HG03558 (cell line): ENCODE data around the gene PLET1.

Source experiments
- ATAC-seq: cut with Tn5 transposase; IDR thresholded peaks from one replicate; pipeline ENCODE4 v1.9.1; 2021; ENCODE audit warnings: moderate number of reproducible peaks; ENCODE audit not compliant: unreplicated experiment; ENCODE audit errors: extremely low read depth

PLET1 gene

DNA sequence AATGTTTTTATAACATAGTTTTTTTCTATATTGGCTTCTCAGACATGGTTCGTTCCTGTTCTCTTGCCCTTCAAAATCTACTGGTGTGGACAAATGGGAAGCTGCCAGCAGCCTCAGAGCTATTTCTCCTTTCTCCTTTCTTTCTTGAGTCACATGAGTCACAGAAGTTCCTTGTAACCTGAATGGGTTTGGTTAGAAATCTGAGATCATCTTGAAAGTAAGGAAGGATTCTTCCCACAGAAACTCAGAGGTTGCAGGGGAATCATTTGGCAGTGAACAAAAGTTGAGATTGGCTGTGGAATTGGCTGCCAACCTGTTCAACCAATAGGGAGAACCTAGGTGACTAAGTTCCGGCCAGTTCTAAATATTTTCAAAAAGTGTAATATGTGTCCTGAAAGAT is 12.5 kb downstream of the PLET1 start:
- no peak for ATAC-seq

DNA sequence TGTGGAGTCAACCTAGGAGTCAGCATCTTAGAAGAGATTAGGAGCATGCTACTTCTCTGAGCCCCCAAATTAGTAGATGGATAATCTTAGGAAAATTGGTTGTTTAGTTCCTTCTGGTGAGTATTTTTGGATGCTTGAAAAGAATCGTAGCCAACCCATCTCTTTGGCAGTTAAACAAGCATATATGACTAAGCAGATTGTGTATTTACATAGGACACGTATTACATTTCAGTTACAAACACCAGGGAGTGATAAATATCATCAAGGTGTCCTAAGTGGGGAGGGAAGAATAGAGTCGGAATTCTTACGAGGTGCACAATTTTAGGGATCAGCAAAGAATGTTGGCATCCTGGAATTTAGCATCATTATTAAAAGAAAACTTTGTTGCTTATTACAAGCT is 13.5 kb downstream of the PLET1 start:
- no peak for ATAC-seq

DNA sequence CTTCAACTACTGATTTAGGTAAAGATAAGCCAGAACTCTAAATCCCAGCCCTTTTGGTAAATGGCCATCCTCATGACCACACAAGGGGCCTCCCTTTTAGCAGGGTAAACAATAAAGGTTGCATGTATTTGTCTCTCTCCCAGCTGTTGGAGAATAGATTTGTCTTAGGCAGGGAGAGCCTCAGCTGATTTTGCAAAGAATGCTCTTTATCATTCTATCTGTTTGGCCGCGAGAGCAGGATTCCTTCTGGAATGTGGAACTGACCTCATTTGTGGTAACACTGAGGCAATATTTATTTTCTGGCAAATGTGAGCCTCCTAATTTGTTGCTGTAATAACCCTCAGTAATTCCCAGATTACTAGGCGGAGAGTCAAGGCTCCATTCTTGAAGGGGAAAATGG is 19.2 kb downstream of the PLET1 start:
- ATAC-seq, result no peak

DNA sequence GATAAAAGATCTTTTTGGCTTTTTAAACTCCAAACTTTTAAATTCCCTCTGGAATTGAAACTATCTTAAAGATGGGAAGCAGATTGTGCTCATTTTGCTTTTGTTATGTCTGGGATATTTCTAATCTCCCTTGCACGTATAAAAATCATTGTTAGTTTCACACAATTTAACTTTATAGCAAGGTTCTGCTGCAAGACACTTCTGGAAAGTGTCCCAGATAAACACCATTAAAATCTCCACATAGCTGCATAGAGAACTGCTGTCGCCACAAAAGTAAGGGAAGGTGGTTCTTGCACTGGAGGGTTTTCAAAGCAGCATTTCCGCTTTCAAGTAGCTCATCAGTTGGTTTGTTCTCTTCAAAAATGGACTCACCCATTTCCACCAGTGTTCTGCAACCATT is 22.6 kb downstream of the PLET1 start:
- ATAC-seq, result no peak

DNA sequence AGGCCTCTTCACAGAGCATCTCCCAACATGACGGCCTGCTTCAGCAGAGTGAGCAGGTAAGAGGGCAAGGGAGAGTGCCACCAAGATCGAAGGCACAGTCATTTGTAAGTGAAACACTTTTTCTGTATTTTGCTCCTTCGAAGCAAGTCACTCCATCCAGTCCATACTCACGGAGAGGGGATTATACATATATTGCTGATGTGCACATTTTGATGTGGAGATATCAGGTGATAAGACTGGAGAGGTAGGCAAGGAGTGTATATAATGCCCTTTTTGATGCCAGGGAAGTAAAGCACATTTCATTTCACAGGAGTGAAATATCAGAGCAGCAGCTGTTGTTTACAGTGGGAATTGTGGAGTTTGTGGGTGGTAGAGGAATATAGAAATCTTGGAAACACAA is 23.2 kb downstream of the PLET1 start:
- ATAC-seq, result no peak

DNA sequence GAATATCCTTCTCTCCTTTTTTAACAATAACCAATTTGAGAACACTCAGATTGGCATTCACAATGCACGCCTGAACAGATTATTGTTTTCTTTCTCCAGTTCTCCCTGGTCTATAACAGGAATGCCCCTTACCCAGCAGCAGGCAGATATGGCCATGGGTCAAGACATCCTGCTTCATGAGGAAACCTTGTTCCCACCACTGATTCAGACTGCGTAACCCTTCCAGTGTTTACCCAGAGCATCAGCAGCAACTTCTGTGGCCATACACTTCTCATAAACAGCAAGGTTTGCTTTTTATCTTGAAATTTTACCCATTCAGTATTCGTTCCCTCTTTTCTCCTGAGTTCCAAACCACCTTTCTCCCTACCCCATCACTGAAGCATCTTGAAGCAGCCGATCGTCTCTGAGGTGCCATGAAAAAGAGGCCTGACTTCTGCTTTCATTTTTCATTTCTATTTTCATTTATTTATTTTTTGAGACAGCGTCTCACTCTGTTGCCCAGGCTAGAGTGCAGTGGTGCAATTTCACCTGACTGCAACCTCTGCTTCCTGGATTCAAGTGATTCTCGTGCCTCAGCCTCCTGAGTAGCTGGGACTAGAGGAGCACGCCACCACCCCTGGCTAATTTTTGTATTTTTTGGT is 24.8 kb downstream of the PLET1 start:
- ATAC-seq, result no peak

DNA sequence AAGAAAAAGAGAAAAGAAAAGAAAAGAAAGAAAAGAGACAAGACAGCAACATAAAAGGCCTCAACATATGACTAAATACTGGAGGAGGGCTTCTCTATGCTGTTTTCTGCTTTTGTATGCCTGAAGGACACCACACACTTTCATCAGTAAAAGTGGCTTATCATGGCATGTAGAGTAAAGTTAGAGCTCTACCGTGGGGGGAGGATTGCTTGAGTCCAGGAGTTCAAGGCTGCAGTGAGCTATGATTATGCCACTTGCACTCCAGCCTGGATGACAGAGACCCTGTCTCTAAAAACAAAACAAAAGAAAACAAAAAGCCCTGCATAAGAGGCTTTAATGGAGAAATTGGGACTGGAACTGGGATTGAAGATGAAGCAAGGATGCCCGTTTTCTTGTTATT is 28.7 kb downstream of the PLET1 start:
- no peak for ATAC-seq

DNA sequence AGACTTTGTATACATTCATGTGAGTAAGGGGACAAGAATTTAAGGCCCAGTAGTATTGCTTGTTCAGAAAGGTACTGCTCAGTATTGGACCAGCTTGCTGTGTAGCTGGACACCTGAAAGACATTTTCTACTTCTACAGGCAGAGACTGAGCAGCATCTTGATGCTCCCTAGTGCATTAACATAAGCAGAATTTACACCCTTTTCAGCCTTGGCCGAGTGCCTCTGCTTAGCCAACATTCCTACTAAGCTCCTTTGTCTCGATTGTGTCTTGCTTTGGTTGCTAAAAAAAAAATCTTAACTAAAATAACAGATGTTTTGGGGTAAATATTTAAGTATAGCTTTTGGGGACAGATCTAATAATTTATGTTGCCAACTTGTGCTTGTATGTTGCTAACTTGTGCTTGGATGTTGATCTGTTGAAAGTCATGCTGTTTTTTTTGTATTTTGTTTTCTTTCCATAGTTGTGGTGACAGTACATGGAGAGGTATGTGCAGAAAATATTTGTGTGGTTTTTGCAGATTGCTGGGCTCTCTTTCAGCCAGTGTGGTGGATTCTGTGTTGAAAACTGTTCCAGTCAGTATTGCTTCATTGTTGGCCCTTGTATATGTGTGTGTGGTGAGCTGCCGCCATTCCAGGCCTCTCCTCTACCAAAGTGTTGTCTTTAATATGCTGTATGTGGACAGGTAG is 30.8 kb downstream of the PLET1 start:
- no peak for ATAC-seq

DNA sequence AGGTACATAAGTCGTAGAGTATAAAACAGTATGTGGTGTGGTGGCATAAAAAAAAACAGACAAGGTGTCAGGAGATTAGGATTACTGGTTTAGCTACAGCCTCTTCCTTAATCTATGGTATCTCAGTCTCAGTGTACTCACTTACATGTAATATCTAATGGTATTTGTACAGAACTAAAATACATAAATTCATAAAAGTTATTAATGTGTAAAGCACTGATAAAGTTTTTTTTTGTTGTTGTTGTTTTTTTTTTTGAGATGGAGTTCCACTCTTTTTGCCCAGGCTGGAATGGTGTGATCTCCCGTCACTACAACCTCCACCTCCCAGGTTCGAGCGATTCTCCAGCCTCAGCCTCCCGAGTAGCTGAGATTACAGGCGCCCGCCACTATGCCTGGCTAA is 31.5 kb downstream of the PLET1 start:
- no peak for ATAC-seq

DNA sequence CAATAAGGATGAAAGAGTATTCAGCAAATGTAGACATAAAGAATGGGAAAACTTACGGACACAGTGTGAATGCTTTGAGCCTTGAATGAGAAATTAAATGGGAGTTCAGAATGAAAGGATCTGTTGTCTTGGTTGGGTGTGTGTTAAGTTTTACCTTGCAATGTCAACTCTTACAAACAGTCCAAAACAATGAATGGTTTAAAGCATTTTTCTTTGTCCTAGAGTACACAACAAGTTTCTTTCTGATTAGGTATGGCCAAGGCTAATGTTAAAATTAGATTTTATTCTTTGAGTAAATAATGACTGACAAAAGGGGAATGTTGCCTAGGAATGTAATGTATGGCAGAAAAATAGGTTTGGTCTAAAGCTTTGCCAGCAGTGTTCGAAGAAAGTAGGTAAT is 32.0 kb downstream of the PLET1 start:
- ATAC-seq, result no peak

DNA sequence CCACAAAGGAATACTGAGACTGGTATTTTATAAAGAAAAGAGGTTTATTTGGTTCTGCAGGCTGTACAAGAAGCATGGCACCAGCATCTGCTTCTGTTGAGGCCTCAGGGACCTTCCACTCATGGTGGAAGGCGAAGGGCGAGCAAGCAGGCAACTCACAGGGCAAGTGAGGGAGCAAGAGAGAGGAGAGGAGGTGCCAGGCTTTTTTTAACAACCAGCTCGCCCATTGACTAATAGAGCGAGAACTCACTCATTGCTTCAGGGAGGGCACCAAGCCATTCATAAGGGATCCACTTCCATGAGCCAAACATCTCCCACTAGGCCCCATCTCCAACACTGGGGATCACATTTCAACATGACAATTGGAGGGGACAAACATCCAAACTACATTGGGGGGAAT is 33.2 kb downstream of the PLET1 start:
- no peak for ATAC-seq

DNA sequence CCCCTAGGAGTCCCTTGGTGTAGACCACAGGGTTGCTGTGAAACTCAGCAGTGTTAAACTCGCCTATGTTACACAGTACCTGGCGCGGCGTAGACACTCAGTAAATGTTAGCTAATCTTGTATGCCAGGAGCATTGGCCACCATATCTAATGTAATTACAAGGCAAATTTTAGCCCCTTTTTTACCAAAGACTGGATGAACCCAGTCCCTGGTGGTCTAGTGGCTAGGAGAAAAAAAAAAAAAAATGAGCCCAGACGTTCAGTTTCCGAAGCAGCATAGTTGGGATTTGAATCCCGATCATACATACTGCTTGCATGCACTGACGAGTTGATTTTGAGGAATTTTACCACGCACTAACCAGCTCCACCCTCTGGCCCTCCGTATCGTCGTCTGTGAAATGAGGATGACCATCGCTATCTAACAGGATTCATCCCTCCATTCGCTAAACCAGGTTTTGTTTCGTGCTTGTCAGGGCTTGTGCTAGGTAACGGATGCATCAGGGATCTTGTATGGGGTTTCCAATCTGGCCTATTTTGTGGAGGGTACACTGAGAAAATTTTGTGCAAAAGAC is 33.7 kb downstream of the PLET1 start:
- ATAC-seq, result peak; percentile 20

DNA sequence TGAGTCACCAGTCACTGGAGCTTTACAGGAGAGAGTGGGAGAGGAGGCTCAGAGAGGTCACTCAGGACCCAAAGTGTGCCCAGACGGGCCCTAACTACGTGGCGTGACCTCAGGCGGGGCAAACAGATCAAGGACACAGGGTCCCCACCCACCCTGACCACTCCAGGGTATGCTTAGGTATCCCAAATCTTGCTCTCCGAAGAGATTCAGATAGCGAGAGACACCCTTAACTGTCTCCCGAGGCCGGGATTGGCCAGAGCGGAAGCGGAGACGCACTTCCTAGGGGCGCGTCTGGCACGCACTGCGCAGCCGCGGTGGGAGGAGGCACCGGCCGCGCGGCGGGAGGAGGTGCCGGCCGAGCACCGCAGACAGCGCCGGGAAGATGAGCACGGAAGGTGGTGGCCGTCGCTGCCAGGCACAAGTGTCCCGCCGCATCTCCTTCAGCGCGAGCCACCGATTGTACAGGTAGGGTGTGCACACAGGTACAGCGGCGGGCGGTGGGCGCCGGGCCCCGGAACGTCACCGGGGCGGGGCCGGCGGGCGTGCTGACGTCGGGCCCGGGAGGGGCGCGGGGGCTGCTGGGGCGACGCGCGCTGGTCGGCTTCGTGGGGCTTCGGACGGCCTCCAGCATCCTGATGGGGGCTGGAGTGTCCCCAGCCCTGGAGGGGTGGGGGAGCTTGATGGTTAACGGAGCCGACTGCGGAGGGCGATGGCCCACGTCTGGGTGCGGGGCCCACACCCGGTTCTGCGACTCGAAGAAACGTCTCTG is 34.4 kb downstream of the PLET1 start, which contains the start of gene PTS:
Gene PTS (plus strand): TSS at position 367 of the 769 bp plus-strand sequence. CDS start 16 bp downstream, at position 383.
- ATAC-seq, result peak; percentile 91

DNA sequence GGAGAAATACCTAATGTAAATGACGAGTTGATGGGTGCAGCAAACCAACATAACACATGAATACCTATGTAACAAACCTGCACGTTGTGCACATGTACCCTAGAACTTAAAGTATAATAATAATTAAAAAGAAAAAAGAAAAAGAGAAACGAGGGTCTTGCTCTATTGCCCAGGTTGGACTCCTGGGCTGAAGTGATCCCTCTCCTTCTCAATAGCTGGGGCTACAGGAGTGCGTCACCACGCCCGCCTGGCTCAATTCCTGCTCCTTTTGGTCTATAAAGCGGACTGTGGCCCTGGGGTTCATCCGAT is 35.0 kb downstream of the PLET1 start:
- no peak for ATAC-seq

DNA sequence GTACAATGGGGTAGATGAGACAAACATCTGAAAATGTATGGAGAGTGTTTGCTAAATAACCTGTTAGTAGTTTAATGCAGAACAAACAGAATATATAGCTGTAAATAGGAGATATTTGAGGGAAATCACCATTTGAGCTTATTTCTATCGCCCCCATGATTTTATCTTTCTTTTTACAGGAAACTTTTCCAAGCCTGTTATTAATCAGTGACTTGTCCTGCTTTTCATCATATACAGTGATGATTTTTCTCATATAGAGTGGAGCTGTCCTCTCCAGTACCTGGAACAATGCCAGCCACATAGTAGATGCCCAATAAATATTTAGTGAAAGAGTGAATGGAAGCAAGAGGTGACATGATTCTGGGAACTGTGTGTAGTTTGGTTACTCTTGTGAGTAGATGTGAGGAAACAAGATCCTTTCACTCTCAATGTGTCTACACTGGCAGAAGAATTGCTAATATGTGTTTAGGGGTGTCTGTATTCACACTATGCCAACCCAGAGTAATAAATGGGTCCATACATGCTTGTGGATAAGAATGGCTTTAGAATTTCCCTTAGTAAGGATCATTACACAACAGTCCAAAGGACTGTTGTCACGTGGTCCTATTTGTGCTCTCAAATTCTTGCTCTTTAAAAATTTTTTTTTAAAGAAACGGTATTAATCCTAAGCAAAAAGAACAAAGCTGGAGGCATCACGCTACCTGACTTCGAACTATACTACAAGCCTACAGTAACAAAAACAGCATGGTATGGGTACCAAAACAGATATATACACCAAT is 36.7 kb downstream of the PLET1 start:
- no peak for ATAC-seq

DNA sequence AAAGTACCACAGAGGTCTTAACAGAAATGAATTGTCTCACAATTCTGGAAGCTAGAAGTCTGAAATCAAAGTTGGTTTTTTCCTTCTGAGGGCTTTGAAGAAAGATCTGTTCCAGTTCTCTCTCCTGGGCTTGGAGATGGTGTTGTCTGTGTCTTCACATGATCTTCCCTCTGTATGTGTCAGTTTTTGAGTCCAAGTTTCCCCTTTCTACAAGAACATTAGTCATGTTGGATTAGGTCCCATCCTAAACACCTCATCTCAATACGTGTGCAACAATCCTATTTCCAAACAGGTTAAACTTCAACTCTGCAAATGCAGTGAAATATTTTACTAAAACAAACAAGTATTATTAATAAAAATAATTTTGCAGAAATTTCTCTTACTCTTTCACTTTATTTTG is 37.5 kb downstream of the PLET1 start:
- no peak for ATAC-seq

DNA sequence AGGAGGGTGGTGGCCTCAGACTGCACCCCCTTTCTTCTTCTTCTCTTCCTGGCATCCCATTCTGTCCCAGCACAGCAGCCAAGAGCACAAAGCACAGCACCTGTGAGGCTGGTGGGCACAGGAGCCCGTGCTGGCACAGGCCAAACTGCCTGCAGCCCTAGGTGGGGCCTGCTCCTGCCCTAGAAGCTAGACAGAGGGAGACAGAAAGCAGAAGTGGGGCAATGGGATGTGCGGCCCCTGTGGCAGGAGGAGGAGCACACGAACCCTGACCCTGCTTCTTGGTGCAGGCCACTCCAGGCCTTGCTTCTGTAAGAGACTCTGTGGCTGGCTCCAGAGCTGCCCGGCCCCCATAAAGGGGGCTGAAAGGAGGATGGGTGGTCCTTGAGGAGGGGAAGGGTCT is 38.4 kb downstream of the PLET1 start:
- no peak for ATAC-seq

DNA sequence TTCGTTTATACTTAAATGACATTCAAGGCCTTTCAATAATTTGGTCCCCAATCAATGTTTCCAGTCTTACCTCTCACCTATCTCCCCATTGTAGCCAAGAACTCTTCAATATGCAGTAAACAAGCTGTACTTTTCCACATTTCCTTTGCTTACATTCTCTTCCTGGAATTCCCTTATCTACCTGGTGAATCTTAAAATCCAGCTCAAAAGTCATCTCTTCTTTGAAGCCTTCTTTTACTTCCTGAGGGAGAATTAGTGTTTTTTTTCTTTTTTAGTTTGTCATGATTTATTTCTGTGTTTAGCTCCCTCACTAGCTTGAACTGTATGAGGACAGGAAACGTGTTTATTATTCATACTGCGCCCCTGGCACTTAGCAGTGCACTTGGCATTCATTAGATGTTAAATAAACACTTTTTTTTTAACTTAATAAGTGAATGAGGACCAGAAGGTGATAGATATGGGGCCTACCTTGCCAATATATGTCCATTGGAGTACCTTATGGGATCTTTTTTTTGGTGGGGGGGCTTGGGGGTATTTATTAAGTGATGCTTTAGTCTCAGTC is 39.3 kb downstream of the PLET1 start:
- ATAC-seq, result no peak

DNA sequence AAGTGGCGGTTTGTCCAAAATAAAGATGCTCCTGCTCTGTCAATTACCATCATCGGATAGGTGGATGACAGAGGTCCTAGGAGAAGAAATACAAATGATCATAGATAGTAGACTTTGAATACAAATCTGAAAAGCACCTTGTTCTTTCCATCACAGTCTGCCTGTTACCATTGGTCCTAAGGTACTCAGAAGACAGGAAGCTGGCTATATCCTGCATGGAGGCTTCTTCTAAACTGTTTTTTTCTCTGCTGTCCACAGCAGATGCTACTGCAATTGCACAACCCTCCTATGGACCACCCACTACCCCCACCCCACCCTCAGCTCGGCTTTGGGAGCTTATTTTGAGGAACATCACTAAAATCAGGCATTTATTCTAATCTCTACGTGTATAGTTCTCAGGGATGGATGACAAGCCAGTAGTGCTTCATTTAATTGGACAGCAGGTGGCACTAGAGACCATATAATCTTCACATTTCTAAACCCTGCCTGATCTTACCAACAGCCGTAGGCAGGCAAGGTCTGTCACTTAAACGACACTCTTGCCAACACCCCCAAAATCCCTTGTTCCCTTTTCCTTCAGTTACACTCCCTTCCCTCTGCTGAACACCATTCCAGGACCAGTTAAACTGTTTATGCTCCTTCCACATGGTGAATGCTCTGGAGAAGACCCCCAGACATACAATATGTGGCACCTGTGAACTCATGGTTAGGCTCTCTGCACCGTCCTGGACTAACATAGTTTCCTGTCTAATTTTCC is 41.0 kb downstream of the PLET1 start:
- peak; percentile 86 for ATAC-seq
